Measurements from ENCODE around the gene DVL1. TPM values are rescaled to one million over a fixed set of nuclear protein-coding genes. Genes with fewer than 3 reads are reported as not detected.
A peak's percentile ranks its signal among the peaks of the same experiment; 100 is the strongest.
"Not testable (repeated sequence)": the region's sequence is repeated elsewhere in the genome, so short reads cannot be mapped to it uniquely, and the experiment has no call there.

Gene DVL1
- total RNA-seq, 2 donors from 2014 or later: 46.2 to 48.0 TPM

DNA sequence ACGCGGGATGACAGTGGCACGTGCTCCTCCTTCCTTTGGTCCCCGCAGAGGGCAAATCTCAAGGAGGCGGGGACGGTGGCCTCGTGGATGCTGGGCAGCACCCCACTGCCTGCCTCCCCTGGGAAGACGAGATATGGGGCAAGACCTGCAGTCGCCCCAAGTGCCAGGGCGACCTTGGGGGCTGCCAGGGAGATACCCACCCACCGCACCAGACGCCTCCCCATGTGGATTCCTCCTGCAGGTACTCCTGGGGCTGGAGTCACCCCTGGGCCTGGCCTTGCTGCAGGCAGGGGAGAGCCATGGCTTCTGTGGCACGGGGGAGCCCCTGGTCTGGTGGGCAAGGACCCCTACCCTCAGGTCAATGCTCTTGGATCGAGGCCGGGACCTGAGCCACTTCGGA, 31.6 kb upstream of the DVL1 start:
- no peaks in the 10 kb centered on the region for H3K9me3 Mint-ChIP-seq
- H3K27me3 Mint-ChIP-seq: no peaks in the 10 kb centered on the region
- no peak for ATAC-seq (replicated peaks)
- H3K4me1 Mint-ChIP-seq: no peaks in the 10 kb centered on the region
- H3K27ac Mint-ChIP-seq: no peak overlapping the region
- H3K36me3 Mint-ChIP-seq (ENCODE audit: low read depth): peaks cover 6% of the 10 kb centered on the region
- H3K4me3 Mint-ChIP-seq: no peak overlapping the region

DNA sequence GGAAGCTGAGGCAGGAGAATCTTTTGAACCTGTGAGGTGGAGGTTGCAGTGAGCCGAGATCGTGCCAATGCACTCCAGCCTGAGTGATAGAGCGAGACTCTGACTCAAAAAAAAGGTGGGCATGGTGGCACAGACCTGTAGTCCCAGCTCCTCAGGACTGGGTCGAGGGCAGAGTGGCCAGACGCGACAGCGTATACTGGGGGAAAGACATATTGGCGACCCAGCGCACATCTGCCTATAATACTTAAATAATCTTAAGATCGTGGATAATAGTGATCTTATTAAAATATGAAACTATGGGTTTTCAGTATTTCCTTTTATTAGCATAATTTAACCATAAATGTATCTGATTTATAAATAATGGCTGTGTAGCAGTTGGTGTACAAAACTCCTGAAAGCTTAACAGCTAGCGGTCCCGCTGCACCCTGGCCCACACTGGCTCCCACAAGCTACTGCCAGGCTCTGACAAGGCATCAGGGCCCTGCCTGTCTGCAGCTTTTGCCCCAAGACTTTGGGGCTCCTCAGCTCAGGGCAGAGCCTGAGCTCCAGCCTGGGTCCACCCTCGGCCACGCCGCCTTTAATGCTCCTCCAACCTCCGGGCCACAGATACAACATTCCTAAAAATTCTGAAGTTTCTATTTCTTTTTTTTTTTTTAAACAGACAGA, 28.5 kb upstream of the DVL1 start:
- no peaks in the 10 kb centered on the region for H3K27me3 Mint-ChIP-seq
- peaks cover 25% of the 10 kb centered on the region for H3K36me3 Mint-ChIP-seq (ENCODE audit: low read depth)
- no peak overlapping the region for H3K27ac Mint-ChIP-seq
- no peaks in the 10 kb centered on the region for H3K9me3 Mint-ChIP-seq
- H3K4me1 Mint-ChIP-seq: no peaks in the 10 kb centered on the region
- no peak for ATAC-seq (replicated peaks)
- H3K4me3 Mint-ChIP-seq: no peak overlapping the region

DNA sequence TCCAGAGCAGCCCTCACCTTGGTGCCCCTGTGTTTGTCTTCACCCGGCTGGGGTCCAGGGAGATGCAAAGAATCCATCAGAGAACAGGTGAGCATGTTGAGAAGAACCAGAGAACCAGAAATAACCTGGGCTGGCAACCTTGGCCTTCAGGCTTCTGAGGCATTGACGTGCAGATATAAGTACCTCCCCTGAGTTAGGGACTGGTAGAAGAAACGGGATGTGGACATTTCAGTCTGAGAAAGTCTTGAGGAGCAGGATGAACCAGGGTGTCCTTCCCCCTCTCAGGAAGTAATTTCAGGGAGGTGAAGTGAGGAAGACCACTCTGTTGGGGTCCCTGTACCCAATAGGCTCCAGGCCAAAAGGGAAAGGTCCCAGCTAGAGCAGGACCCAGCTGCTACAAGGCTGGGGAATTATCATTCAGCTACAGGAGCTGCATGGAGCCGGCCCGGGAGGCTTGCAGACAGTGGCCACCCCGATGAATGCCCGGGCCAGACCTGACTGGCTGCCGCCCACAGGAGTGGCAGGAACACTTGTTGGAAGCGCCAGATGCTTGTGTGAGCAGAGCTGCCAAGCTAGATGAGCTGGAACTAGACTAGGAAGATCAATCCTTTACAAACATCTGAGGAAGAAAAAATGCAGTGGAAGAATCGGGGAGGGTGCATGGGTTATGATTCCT, 27.5 kb upstream of the DVL1 start:
- no peak for ATAC-seq (replicated peaks)
- no peaks in the 10 kb centered on the region for H3K27me3 Mint-ChIP-seq
- H3K27ac Mint-ChIP-seq: peak overlapping the region; percentile 36

DNA sequence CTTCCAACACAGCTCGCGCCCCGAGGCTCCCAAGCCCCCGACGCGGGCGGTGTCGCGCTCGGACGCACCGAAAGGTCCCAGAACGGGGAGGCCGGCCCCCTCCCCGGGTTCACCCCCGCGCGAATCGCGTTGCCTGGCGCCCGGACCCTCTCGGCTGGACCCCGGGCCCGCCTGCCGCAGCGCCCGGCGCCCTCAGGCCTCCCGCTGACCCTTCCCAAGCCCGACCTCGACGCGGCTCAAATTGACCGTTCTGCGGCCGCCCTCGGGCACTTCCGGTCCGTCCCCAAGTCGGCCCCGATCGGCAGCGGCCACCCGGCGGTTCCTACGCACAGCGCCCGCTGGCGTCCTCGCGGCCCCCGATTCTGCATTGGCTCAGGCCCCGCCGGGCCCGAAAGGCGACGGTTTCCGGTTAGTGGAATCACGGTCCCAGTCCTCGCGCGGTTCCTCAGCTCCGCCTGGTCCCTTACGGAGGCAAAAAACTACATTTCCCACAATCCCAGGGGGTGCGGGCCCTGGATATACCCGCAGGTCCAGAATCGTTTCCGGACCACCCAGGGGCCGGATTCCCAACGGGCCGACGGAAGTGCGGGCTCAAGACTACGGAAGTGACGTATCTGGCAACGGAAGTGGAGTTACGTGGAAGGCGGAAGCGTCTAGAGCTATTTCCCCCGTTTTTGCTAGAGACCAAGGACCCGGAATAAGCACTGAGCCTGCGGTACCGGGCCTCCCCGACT, 25.9 kb upstream of the DVL1 start, which contains the start of gene AURKAIP1:
Gene AURKAIP1, minus strand, starts transcription at position 279 of the 734 bp plus-strand sequence. CDS start 451 bp downstream, outside the sequence.
- H3K4me1 Mint-ChIP-seq: no peaks in the 10 kb centered on the region
- peak; percentile 87 for ATAC-seq (replicated peaks)
- no peaks in the 10 kb centered on the region for H3K27me3 Mint-ChIP-seq
- H3K27ac Mint-ChIP-seq: peak within 1 kb of the TSS; percentile 97
- peaks cover 26% of the 10 kb centered on the region for H3K36me3 Mint-ChIP-seq (ENCODE audit: low read depth)
- H3K4me3 Mint-ChIP-seq: peak within 1 kb of the TSS; percentile 92
- H3K9me3 Mint-ChIP-seq: no peaks in the 10 kb centered on the region

More for the DNA sequence above, 27.5 kb upstream of the DVL1 start:
- H3K9me3 Mint-ChIP-seq: no peaks in the 10 kb centered on the region
- H3K4me1 Mint-ChIP-seq: no peaks in the 10 kb centered on the region
- H3K36me3 Mint-ChIP-seq (ENCODE audit: low read depth): peaks cover 26% of the 10 kb centered on the region
- H3K4me3 Mint-ChIP-seq: peak overlapping the region; percentile 92

DNA sequence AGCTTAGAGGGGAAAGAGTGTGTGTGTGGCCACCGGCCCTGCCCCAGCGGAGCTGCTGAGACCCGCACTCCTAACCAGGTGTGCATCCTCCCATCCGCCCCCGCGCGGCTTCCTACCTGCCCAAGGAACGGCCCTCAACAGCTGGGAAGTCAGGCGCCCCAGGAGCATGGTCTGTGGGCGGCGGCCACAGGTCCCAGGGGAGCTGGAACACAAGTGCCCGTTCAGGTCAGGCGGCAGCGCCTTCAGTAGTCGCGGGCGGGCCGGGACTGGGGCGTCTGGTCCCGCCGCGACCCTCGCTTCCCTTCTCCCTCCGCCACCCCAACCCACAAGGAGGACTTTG, 25.3 kb upstream of the DVL1 start:
- H3K9me3 Mint-ChIP-seq: no peaks in the 10 kb centered on the region
- no peaks in the 10 kb centered on the region for H3K4me1 Mint-ChIP-seq
- H3K4me3 Mint-ChIP-seq: peak overlapping the region; percentile 92
- peaks cover 26% of the 10 kb centered on the region for H3K36me3 Mint-ChIP-seq (ENCODE audit: low read depth)
- H3K27me3 Mint-ChIP-seq: no peaks in the 10 kb centered on the region
- ATAC-seq (replicated peaks): no peak
- peak overlapping the region; percentile 97 for H3K27ac Mint-ChIP-seq

DNA sequence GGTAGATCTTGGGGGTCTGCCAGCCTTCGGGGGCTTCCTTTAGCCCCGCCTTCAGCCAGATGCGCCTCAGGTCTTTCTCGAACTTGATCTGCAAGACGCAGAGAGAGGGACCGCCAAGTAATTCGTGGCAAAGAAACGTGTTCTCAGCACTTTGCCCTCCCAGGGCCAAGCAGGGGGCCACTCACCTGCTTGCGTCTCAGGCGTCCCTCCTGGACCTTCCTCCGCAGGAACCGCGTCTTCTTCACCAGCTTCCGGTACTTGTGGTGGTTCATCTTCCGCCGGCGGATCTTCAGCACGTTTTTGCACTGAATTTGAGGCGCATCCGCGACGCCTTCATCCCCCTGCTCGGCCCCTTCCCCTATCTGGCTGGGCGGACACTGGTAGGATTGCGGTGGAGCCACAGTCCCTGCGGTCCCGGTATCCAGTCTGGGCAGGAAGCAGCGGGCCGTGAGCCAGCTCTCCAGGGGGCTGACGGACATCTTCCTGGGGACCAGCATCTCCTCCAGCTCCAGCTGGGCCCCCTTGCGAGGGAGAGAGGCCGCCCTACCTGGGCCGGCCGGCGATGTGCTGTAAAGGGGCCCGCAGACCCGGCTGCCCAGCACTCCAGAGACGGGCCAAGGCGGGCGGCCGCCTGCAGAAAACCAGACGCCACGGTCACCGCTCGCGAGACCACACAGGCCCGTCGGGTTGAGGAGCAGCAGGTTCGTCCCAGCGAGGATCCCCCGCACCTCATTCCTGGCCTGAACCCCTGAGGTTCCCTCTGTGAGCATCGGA, 24.8 kb upstream of the DVL1 start:
- H3K27me3 Mint-ChIP-seq: no peaks in the 10 kb centered on the region
- no peak for ATAC-seq (replicated peaks)
- no peaks in the 10 kb centered on the region for H3K4me1 Mint-ChIP-seq
- peak overlapping the region; percentile 92 for H3K4me3 Mint-ChIP-seq
- peak overlapping the region; percentile 46 for H3K27ac Mint-ChIP-seq
- H3K36me3 Mint-ChIP-seq (ENCODE audit: low read depth): peaks cover 26% of the 10 kb centered on the region
- no peaks in the 10 kb centered on the region for H3K9me3 Mint-ChIP-seq

DNA sequence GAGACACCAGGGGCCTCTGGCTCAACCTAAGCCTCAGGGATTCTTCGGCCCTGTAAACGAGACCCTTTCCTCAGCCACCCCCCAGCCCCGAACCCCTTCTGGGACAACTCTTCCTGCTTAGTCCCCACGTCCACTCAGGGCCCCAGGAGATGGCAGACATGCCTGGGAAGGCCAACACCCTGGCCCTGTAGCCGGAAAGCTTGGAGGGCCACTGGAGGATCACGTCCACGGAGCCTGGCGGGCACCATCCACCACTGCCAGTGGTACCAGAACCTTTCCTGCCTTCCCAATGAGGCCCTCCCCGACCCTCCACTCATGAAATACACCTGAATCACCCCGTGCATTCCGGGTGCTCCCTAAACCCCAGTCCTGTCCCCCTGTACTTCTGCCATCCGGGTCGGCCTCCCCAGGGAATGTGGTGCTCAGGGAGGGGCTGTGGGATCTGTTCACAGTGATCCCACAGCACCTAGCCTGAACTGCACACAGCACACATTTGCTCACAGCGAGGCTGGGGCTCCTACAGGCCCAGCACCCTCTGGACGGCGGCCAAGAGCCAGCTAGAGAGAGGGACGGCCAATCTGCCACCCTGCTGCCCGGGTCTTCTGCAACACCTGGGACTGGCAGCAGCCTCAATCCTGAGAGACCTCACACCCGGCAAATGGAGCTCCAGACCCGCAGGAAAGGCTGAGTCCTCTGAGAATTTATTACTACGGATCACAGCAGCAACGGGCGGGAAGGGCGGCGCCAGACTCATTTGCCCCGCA, 24.0 kb upstream of the DVL1 start:
- peak overlapping the region; percentile 43 for H3K27ac Mint-ChIP-seq
- H3K9me3 Mint-ChIP-seq: no peaks in the 10 kb centered on the region
- H3K36me3 Mint-ChIP-seq (ENCODE audit: low read depth): peaks cover 26% of the 10 kb centered on the region
- peak overlapping the region; percentile 92 for H3K4me3 Mint-ChIP-seq
- no peak for ATAC-seq (replicated peaks)
- no peaks in the 10 kb centered on the region for H3K27me3 Mint-ChIP-seq
- no peaks in the 10 kb centered on the region for H3K4me1 Mint-ChIP-seq

DNA sequence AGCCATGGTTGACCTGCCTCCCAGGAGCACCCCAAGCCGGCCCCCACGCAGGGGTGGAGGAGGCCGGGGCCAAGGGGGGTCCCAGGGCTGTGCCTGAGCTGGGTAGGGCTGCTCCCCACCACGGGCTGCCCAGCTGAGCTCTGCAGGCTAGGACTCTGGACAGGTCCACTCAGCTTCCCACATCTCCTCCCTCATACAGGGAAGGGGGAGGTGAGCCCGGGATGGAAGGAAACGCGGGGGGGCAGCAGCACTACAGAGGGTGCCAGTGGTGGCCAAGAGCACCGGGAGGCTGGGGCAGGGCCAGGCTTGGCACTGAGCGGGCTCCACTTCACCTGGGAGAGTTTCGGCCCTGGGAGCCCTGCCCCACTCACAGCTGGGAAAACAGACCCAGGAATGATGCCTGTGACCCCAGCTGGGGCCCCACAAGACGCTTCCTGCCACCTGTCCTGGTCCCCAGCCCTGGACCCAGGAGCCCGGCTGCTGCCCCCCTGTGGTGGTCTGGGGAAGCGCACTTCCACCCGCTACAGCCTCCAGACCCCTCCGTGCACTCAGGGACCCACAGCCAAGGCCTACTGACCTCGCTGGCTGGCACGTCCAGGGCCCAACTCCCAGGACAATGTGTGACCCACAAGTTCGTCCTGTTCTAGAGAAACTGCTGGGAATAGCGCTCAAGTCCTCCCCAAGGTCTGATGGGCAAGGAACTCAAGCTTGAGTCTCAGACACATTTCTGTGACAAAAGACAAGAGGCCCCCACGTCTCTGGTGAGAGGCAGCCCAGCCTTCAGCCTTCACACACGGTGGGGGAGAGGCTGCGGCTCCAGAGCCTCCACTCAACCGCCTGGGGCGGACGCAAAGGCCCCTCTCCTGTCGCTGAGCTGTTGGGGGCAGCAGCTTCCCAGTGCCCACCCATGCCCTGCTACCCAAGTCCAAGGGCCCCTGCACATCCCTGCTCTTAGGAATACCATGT, 22.8 kb upstream of the DVL1 start:
- Mint-ChIP-seq H3K27me3 (no peaks in the 10 kb centered on the region), H3K4me1 (no peaks in the 10 kb centered on the region), H3K27ac (no peak overlapping the region), H3K4me3 (peak overlapping the region; percentile 27), H3K36me3 (ENCODE audit: low read depth) (peaks cover 26% of the 10 kb centered on the region), H3K9me3 (no peaks in the 10 kb centered on the region)
- ATAC-seq (replicated peaks): peak; percentile 52

DNA sequence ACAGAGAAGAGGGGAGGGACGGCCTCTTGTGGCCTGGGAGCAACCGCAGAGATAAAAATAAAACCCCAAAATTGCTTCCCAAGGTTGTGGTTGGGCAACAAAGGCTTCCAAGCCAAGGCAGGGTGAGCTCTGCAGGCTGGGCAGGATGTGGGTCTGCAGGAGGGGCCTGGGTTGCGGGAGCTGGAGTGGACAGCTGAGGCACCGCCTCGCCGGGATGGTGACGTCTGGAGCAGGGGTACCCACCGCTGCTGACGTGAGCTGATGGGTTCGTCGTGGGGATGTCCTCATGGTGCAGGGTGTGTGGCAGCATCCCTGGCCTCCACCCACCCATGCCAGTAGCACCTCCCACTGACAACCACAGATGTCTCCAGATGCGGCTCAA, 22.1 kb upstream of the DVL1 start:
- Mint-ChIP-seq H3K27me3 (no peaks in the 10 kb centered on the region), H3K27ac (no peak overlapping the region), H3K9me3 (no peaks in the 10 kb centered on the region), H3K4me1 (no peaks in the 10 kb centered on the region), H3K4me3 (peak overlapping the region; percentile 11), H3K36me3 (ENCODE audit: low read depth) (peaks cover 26% of the 10 kb centered on the region)
- peak; percentile 8 for ATAC-seq (replicated peaks)

DNA sequence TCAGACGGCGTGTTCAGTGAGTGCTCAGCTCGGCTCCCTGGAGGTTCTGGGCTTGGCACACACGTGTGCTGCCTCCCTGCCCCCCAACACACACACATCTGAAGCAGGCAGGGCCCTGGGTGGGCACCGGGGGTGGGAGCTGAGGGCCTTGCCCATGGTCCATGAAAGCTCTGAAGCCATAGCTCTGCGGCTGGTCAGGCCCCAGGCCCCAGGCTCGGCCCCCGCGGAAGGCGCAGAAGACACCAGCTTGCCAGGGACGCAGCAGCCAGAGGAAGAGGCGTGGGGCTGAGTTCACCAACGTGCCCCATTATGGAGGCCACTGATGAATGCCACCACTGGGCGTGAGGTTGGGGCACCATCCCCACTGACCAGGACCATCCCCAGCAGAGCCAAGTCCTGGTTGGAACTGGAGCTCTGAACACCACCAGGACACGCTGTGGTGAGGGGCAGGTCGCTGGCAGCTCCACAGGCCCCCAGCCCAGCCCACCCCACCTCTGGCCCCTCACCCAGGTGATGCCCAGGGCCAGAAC, 21.6 kb upstream of the DVL1 start:
- H3K4me3 Mint-ChIP-seq: peak overlapping the region; percentile 11
- H3K4me1 Mint-ChIP-seq: no peaks in the 10 kb centered on the region
- peaks cover 26% of the 10 kb centered on the region for H3K36me3 Mint-ChIP-seq (ENCODE audit: low read depth)
- ATAC-seq (replicated peaks): no peak
- no peaks in the 10 kb centered on the region for H3K27me3 Mint-ChIP-seq
- H3K27ac Mint-ChIP-seq: no peak overlapping the region
- no peaks in the 10 kb centered on the region for H3K9me3 Mint-ChIP-seq

DNA sequence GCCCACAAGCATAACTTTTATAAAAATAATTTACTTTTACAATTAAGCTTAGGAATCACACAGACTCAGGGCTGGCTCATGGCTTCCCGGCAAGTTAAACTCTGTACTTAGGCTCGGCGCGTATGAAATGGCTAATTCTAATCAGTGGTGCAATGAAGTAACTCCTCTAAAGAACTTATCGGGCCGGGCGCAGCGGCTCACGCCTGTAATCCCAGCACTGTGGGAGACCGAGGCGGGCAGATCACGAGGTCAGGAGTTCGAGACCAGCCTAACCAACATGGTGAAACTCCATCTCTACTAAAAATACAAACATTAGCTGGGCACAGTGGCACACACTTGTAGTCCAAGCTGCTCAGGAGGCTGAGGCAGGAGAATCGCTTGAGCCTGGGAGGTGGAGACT, 20.9 kb upstream of the DVL1 start:
- H3K4me1 Mint-ChIP-seq; H3K27ac Mint-ChIP-seq; H3K27me3 Mint-ChIP-seq; H3K9me3 Mint-ChIP-seq; H3K4me3 Mint-ChIP-seq; ATAC-seq (replicated peaks): not testable (repeated sequence)
- H3K36me3 Mint-ChIP-seq (ENCODE audit: low read depth): peaks cover 21% of the 10 kb centered on the region

DNA sequence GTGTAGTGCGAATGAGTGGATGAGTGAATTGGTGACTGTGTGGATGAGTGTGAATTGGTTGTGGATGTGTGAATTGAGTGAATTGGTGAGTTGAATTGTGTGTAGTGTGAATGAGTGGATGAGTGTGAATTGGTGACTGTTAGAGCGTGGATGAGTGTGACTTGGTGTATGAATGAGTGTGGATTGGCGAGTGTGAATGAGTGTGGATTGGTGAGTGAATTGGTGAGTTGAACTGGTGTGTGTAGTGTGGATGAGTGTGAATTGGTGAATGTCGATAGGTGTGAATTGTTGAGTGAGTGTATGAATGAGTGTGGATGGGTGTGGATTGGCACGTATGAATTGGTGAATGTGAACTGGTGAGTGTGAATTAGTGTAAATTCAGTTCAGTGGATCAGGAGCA, 18.1 kb upstream of the DVL1 start:
- Mint-ChIP-seq H3K27ac (no peak overlapping the region), H3K9me3 (no peaks in the 10 kb centered on the region), H3K36me3 (ENCODE audit: low read depth) (no peaks in the 10 kb centered on the region)

DNA sequence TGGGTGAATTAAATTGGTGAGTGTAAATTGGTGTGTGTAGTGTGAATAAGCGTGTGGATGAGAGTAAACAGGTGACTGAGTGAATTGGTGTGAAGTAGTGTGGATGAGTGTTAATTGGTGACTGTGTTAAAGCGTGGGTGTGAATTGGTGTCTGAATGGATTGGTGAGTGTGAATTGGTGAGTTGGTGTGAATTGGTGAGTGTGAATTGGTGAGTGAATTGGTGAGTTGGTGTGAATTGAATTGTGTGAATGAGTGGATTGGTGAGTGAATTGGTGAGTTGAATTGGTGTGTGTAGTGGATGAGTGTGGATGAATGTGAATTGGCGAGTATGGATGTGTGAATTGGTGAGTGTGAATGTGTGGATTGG, 17.5 kb upstream of the DVL1 start:
- no peak overlapping the region for H3K4me3 Mint-ChIP-seq
- no peaks in the 10 kb centered on the region for H3K4me1 Mint-ChIP-seq
- ATAC-seq (replicated peaks): no peak
- no peaks in the 10 kb centered on the region for H3K9me3 Mint-ChIP-seq
- no peaks in the 10 kb centered on the region for H3K36me3 Mint-ChIP-seq (ENCODE audit: low read depth)
- H3K27ac Mint-ChIP-seq: no peak overlapping the region
- no peaks in the 10 kb centered on the region for H3K27me3 Mint-ChIP-seq

More for the DNA sequence above, 18.1 kb upstream of the DVL1 start:
- H3K4me3 Mint-ChIP-seq: no peak overlapping the region
- H3K27me3 Mint-ChIP-seq: no peaks in the 10 kb centered on the region
- H3K4me1 Mint-ChIP-seq: no peaks in the 10 kb centered on the region
- ATAC-seq (replicated peaks): no peak

All from activated T-helper 17 cell treated with anti-CD3 and anti-CD28 coated beads, Interleukin-2, amount 50 U/mL, for 72 hours (primary cell).